Measurements from ENCODE around the gene UBE3B.

Gene UBE3B

GRCh38 chr12:109476807-109477184 is 638 bp upstream of the UBE3B start:
- DNase-seq, result no peak

- DNase-seq, result no peak
These were observed 505 bp downstream of the UBE3B start for GRCh38 chr12:109477963-109478315.

GRCh38 chr12:109479761-109480160 is 2.3 kb downstream of the UBE3B start:
- no peak for DNase-seq

GRCh38 chr12:109480356-109480755 is 2.9 kb downstream of the UBE3B start:
- no peak for DNase-seq

GRCh38 chr12:109481863-109482262 is 4.4 kb downstream of the UBE3B start:
- no peak for DNase-seq

GRCh38 chr12:109482491-109482890 is 5.1 kb downstream of the UBE3B start:
- DNase-seq, result no peak

GRCh38 chr12:109482894-109483293 is 5.5 kb downstream of the UBE3B start:
- no peak for DNase-seq

- no peak for DNase-seq
These were observed 5.9 kb downstream of the UBE3B start for GRCh38 chr12:109483346-109483745.

- no peak for DNase-seq
These were observed 7.8 kb downstream of the UBE3B start for GRCh38 chr12:109485201-109485600.

- no peak for DNase-seq
These were observed 10.0 kb downstream of the UBE3B start for GRCh38 chr12:109487181-109488050.

- no peak for DNase-seq
These were observed 10.7 kb downstream of the UBE3B start for GRCh38 chr12:109488051-109488665.

- DNase-seq, result no peak
These were observed 11.9 kb downstream of the UBE3B start for GRCh38 chr12:109489016-109489954.

GRCh38 chr12:109489955-109490565 is 12.6 kb downstream of the UBE3B start:
- no peak for DNase-seq

- DNase-seq, result no peak
These were observed 14.2 kb downstream of the UBE3B start for GRCh38 chr12:109491671-109492070.

GRCh38 chr12:109492371-109492770 is 14.9 kb downstream of the UBE3B start:
- DNase-seq, result no peak

GRCh38 chr12:109493090-109493489 is 15.7 kb downstream of the UBE3B start:
- no peak for DNase-seq

GRCh38 chr12:109493938-109494337 is 16.5 kb downstream of the UBE3B start:
- DNase-seq, result no peak

GRCh38 chr12:109494348-109494881 is 17.0 kb downstream of the UBE3B start:
- no peak for DNase-seq

GRCh38 chr12:109495012-109495411 is 17.6 kb downstream of the UBE3B start:
- DNase-seq, result no peak

GRCh38 chr12:109496306-109496705 is 18.9 kb downstream of the UBE3B start:
- DNase-seq, result no peak

- no peak for DNase-seq
These were observed 20.2 kb downstream of the UBE3B start for GRCh38 chr12:109497675-109498074.

GRCh38 chr12:109500406-109501185 is 23.2 kb downstream of the UBE3B start:
- DNase-seq, result no peak

All from NK-92 treated with Interleukin-12 subunit alpha and Interleukin-12 subunit beta, amount 100 ng/mL, for 24 hours (cell line).